ENCODE results near the gene PPM1A.

Gene PPM1A

GRCh38 chr14:60226298-60226697 is 22.7 kb upstream of the PPM1A start:
- H3K4me3 ChIP-seq (ENCODE audit: low read depth, low read length), result no peak overlapping the region
- no peak for TF ChIP-seq CTCF (IDR thresholded peaks at IDR 0.05; ENCODE audit: low read depth, low read length)

- no peak for TF ChIP-seq CTCF (IDR thresholded peaks at IDR 0.05; ENCODE audit: low read depth, low read length)
- no peak overlapping the region for H3K4me3 ChIP-seq (ENCODE audit: low read depth, low read length)
Observed at GRCh38 chr14:60227291-60227690, 21.7 kb upstream of the PPM1A start.

GRCh38 chr14:60229614-60230013 is 19.4 kb upstream of the PPM1A start:
- no peak for TF ChIP-seq CTCF (IDR thresholded peaks at IDR 0.05; ENCODE audit: low read depth, low read length)
- H3K4me3 ChIP-seq (ENCODE audit: low read depth, low read length), result no peak overlapping the region

- no peak overlapping the region for H3K4me3 ChIP-seq (ENCODE audit: low read depth, low read length)
- no peak for TF ChIP-seq CTCF (IDR thresholded peaks at IDR 0.05; ENCODE audit: low read depth, low read length)
Observed at GRCh38 chr14:60232185-60232584, 16.8 kb upstream of the PPM1A start.

GRCh38 chr14:60233251-60233650 is 15.8 kb upstream of the PPM1A start:
- no peak for TF ChIP-seq CTCF (IDR thresholded peaks at IDR 0.05; ENCODE audit: low read depth, low read length)

GRCh38 chr14:60233891-60234290 is 15.1 kb upstream of the PPM1A start:
- TF ChIP-seq CTCF (IDR thresholded peaks at IDR 0.05; ENCODE audit: low read depth, low read length), result no peak
- no peak overlapping the region for H3K4me3 ChIP-seq (ENCODE audit: low read depth, low read length)

More at GRCh38 chr14:60233251-60233650, 15.8 kb upstream of the PPM1A start:
- no peak overlapping the region for H3K4me3 ChIP-seq (ENCODE audit: low read depth, low read length)

GRCh38 chr14:60235440-60235839 is 13.6 kb upstream of the PPM1A start:
- no peak overlapping the region for H3K4me3 ChIP-seq (ENCODE audit: low read depth, low read length)
- no peak for TF ChIP-seq CTCF (IDR thresholded peaks at IDR 0.05; ENCODE audit: low read depth, low read length)

Measured in WI38 (cell line).